GM19043 (cell line): ENCODE measurements around the gene NDUFS8.
A peak's percentile ranks its signal among the peaks of the same experiment; 100 is the strongest.

ENCODE experiments used
- ATAC-seq: cut with Tn5 transposase; IDR thresholded peaks from one replicate; pipeline ENCODE4 v1.9.1; 2021; ENCODE audit warnings: low read depth; ENCODE audit not compliant: unreplicated experiment

NDUFS8 gene

GRCh38 chr11:68002938-68003845 is 27.3 kb upstream of the NDUFS8 start:
- ATAC-seq: no peak

GRCh38 chr11:68003846-68004550 is 26.5 kb upstream of the NDUFS8 start, which contains the start of gene UNC93B1:
Gene UNC93B1 (minus strand): TSS chr11:68004097. CDS start chr11:68004043, 54 bp downstream.
- ATAC-seq: peak; percentile 48

- ATAC-seq: no peak
Measured at GRCh38 chr11:68004551-68005335, 25.7 kb upstream of the NDUFS8 start.

- ATAC-seq: no peak
Measured at GRCh38 chr11:68006606-68007166, 23.8 kb upstream of the NDUFS8 start.

GRCh38 chr11:68007498-68008380 is 22.7 kb upstream of the NDUFS8 start:
- ATAC-seq: no peak

- ATAC-seq: no peak
Measured at GRCh38 chr11:68008381-68009337, 21.8 kb upstream of the NDUFS8 start.

- no peak for ATAC-seq
Measured at GRCh38 chr11:68009391-68010089, 20.9 kb upstream of the NDUFS8 start.

- ATAC-seq: no peak
Measured at GRCh38 chr11:68010090-68011041, 20.1 kb upstream of the NDUFS8 start, which contains the start of gene ALDH3B1. Gene ALDH3B1 (plus strand): TSS chr11:68010327. CDS start chr11:68015298, 4,971 bp downstream.

- ATAC-seq: no peak
Measured at GRCh38 chr11:68011051-68011943, 19.2 kb upstream of the NDUFS8 start.

- no peak for ATAC-seq
Measured at GRCh38 chr11:68012044-68012842, 18.2 kb upstream of the NDUFS8 start.

GRCh38 chr11:68012843-68013610 is 17.5 kb upstream of the NDUFS8 start:
- ATAC-seq: no peak

- no peak for ATAC-seq
Measured at GRCh38 chr11:68013611-68014156, 16.8 kb upstream of the NDUFS8 start.

GRCh38 chr11:68014157-68014946 is 16.1 kb upstream of the NDUFS8 start:
- no peak for ATAC-seq
